GM12891 (cell line): ENCODE results near the gene ZNF285.
"Not testable (repeated sequence)": the region's sequence is repeated elsewhere in the genome, so short reads cannot be mapped to it uniquely, and the experiment has no call there.

Experiments used
- PAX5 ChIP-seq: IDR thresholded peaks from 2 replicates; pipeline ENCODE4 v1.6.1; 2011; ENCODE audit warnings: low read length, moderate library complexity, mild to moderate bottlenecking; ENCODE audit not compliant: insufficient read depth, severe bottlenecking
- POLR2A ChIP-seq: IDR thresholded peaks from 2 replicates; pipeline ENCODE4 v1.6.1; 2011; ENCODE audit warnings: low read depth, low read length, control low read depth
- POLR2AphosphoS5 ChIP-seq: IDR thresholded peaks from 2 replicates; pipeline ENCODE4 v1.6.1; 2011; ENCODE audit warnings: low read depth, low read length, control low read depth
- POU2F2 ChIP-seq: IDR thresholded peaks from 2 replicates; pipeline ENCODE4 v1.6.1; 2011; ENCODE audit warnings: low read depth, mild to moderate bottlenecking, control low read depth, low read length, moderate library complexity
- SPI1 ChIP-seq: IDR thresholded peaks from 2 replicates; pipeline ENCODE4 v1.6.1; 2011; ENCODE audit warnings: low read depth, low read length, control low read depth
- TAF1 ChIP-seq: IDR thresholded peaks from 2 replicates; pipeline ENCODE4 v1.6.1; 2011; ENCODE audit warnings: low read depth, low read length, control low read depth

GRCh38 chr19:44334639-44335038, 66.8 kb downstream of the ZNF285 start:
- not testable (repeated sequence) for TF ChIP-seq POLR2AphosphoS5, POLR2A, TAF1, SPI1, PAX5, POU2F2
